ENCODE measurements around the gene SRGAP2B. TPM values are rescaled to one million over a fixed set of nuclear protein-coding genes. Genes with fewer than 3 reads are reported as not detected.
"Not testable (repeated sequence)": the region's sequence is repeated elsewhere in the genome, so short reads cannot be mapped to it uniquely, and the experiment has no call there.

Gene SRGAP2B
- total and polyA plus RNA-seq, 2 of the 4 experiments (the other 2 are of a cell fraction), result 15.9 to 50.7 TPM

DNA sequence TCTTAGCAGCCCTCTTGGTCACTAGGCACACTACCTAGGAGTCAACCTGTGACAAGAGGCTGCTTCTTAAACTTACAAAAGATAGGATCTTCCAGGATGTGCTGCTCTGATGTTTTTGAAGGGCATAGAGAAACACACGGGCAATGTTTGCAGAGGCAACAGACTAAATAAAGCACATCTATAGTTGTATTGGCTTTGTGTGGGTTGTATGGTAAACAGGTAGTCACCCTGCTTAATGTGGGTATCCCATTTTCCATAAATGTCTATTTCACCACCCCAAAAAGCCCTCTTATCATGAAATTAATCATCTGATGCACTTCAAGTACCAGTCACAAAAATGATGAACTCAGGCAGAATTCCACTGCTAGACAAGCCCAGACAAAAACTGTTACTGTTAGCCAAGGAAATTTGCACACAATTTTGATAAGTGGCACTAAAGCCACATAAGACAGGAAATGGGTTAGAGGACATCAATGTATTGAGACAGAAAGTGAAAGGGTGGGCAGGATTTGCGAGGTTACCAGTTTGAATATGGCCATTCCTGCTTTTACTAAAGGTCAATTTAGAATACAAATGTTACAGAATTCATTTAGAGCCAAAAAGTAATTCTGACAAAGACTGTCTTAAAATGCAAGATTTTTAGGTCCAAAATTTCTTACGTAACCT is 205.5 kb downstream of the SRGAP2B start:
- H3K9ac ChIP-seq (ENCODE audit: low read depth, low read length); H3K27ac ChIP-seq (ENCODE audit: insufficient read depth, low read length); intact Hi-C loops (cut with micrococcal nuclease); H2AK5ac ChIP-seq (ENCODE audit: low read depth, low read length); H4K91ac ChIP-seq (ENCODE audit: insufficient read depth, low read depth, low read length); H3K23ac ChIP-seq (ENCODE audit: low read depth, low read length); POLR2A ChIA-PET (ENCODE audit: unreplicated experiment); H3K14ac ChIP-seq (replicated peaks; ENCODE audit: low read depth, low read length); H3K27me3 ChIP-seq (ENCODE audit: control insufficient read depth, insufficient read depth, low read length); H3K4ac ChIP-seq (ENCODE audit: low read depth, low read length); H2BK15ac ChIP-seq (ENCODE audit: low read depth, low read length); H2BK120ac ChIP-seq (ENCODE audit: low read depth, low read length); H3K4me1 ChIP-seq (ENCODE audit: control insufficient read depth, insufficient read depth, low read length); H2BK5ac ChIP-seq (ENCODE audit: low read depth, low read length, poor library complexity, severe bottlenecking); DNase-seq; H4K20me1 ChIP-seq (ENCODE audit: insufficient read depth, low read length); H2BK20ac ChIP-seq (ENCODE audit: low read depth, low read length); H3K4me3 ChIP-seq (ENCODE audit: insufficient read depth, low read depth, low read length); dilution Hi-C loops (cut with HindIII; ENCODE audit: low sequenced_read_pairs, unreplicated experiment); H3K36me3 ChIP-seq (ENCODE audit: control insufficient read depth, insufficient read depth, low read length); H4K8ac ChIP-seq (ENCODE audit: low read depth in 2 of 2, low read length in 2 of 2); H3K18ac ChIP-seq (ENCODE audit: low read depth, low read length); in situ Hi-C loops (cut with MboI; ENCODE audit: low sequenced_read_pairs); BruUV-seq (replicated peaks); H3K9me3 ChIP-seq (ENCODE audit: control insufficient read depth, insufficient read depth, low read length); H2AK9ac ChIP-seq (replicated peaks; ENCODE audit: low read depth, low read length, poor library complexity); H2AFZ ChIP-seq (replicated peaks; ENCODE audit: low read length, poor library complexity); H3K4me2 ChIP-seq (ENCODE audit: low read depth, low read length); ATAC-seq (ENCODE audit: low read depth); H4K5ac ChIP-seq (ENCODE audit: low read depth, low read length); H3K9me1 ChIP-seq (ENCODE audit: insufficient read depth, low read length); CTCF ChIA-PET; H3K56ac ChIP-seq (ENCODE audit: extremely low read depth, insufficient read depth, low read length); H3K79me1 ChIP-seq (ENCODE audit: low read depth in 1 of 2, low read length in 2 of 2): not testable (repeated sequence)
- no CpG with 5 or more reads among the region's 3 CpGs for WGBS, 2 experiments (ENCODE audit: extremely low coverage in 2 of 2, insufficient read length in 1 of 2)

DNA sequence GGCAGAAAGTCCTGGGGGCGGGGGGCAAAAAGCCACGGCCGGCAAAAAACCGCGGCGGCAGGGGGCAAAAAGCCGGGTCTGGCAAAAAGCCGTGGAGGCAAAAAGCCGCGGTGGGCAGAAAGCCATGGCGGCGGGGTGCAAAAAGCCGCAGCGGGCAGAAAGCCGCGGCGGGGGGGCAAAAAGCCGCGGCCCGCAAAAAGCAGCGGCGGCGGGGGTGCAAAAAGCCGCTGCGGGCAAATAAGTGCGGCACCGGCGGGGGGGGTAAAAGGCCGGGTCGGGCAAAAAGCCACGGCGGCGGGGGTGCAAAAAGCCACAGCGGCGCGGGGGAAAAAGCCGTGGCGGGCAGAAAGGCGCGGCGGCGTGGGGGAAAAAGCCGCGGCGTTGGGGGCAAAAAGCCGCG is 212.1 kb downstream of the SRGAP2B start:
- H3K27me3 ChIP-seq (ENCODE audit: control insufficient read depth, insufficient read depth, low read length); intact Hi-C loops (cut with micrococcal nuclease); DNase-seq; H3K18ac ChIP-seq (ENCODE audit: low read depth, low read length); H3K79me1 ChIP-seq (ENCODE audit: low read depth in 1 of 2, low read length in 2 of 2); H2BK120ac ChIP-seq (ENCODE audit: low read depth, low read length); H2BK5ac ChIP-seq (ENCODE audit: low read depth, low read length, poor library complexity, severe bottlenecking); H4K5ac ChIP-seq (ENCODE audit: low read depth, low read length); H3K4me1 ChIP-seq (ENCODE audit: control insufficient read depth, insufficient read depth, low read length); H4K20me1 ChIP-seq (ENCODE audit: insufficient read depth, low read length); dilution Hi-C loops (cut with HindIII; ENCODE audit: low sequenced_read_pairs, unreplicated experiment); H3K14ac ChIP-seq (replicated peaks; ENCODE audit: low read depth, low read length); H3K9me3 ChIP-seq (ENCODE audit: control insufficient read depth, insufficient read depth, low read length); H4K91ac ChIP-seq (ENCODE audit: insufficient read depth, low read depth, low read length); H3K23ac ChIP-seq (ENCODE audit: low read depth, low read length); H3K27ac ChIP-seq (ENCODE audit: insufficient read depth, low read length); H2BK20ac ChIP-seq (ENCODE audit: low read depth, low read length); H3K36me3 ChIP-seq (ENCODE audit: control insufficient read depth, insufficient read depth, low read length); H3K9ac ChIP-seq (ENCODE audit: low read depth, low read length); H2AK5ac ChIP-seq (ENCODE audit: low read depth, low read length); H3K4me2 ChIP-seq (ENCODE audit: low read depth, low read length); CTCF ChIA-PET; H3K56ac ChIP-seq (ENCODE audit: extremely low read depth, insufficient read depth, low read length); H2AK9ac ChIP-seq (replicated peaks; ENCODE audit: low read depth, low read length, poor library complexity); H3K4ac ChIP-seq (ENCODE audit: low read depth, low read length); H3K9me1 ChIP-seq (ENCODE audit: insufficient read depth, low read length); in situ Hi-C loops (cut with MboI; ENCODE audit: low sequenced_read_pairs); H2BK15ac ChIP-seq (ENCODE audit: low read depth, low read length); ATAC-seq (ENCODE audit: low read depth); BruUV-seq (replicated peaks); H4K8ac ChIP-seq (ENCODE audit: low read depth in 2 of 2, low read length in 2 of 2); H2AFZ ChIP-seq (replicated peaks; ENCODE audit: low read length, poor library complexity): not testable (repeated sequence)
- H3K4me3 ChIP-seq (ENCODE audit: insufficient read depth, low read depth, low read length), result peak overlapping the region; percentile 43
- WGBS, 2 experiments (ENCODE audit: extremely low coverage in 2 of 2, insufficient read length in 1 of 2), result no CpG with 5 or more reads among the region's 47 CpGs
- POLR2A ChIA-PET (ENCODE audit: unreplicated experiment), result interaction anchor here (0.6 kb wide), 1 partner anchor 806 kb away, joined by 3 read pairs; no protein-coding TSS in a partner anchor
